ENCODE measurements around the gene PCDH1. TPM values are rescaled to one million over a fixed set of nuclear protein-coding genes. Genes with fewer than 3 reads are reported as not detected.

Gene PCDH1
- total and polyA plus RNA-seq, 2 donors (not counting 3 experiments of a cell fraction or from before 2014, with no cell fraction given) = 113 to 136 TPM

DNA sequence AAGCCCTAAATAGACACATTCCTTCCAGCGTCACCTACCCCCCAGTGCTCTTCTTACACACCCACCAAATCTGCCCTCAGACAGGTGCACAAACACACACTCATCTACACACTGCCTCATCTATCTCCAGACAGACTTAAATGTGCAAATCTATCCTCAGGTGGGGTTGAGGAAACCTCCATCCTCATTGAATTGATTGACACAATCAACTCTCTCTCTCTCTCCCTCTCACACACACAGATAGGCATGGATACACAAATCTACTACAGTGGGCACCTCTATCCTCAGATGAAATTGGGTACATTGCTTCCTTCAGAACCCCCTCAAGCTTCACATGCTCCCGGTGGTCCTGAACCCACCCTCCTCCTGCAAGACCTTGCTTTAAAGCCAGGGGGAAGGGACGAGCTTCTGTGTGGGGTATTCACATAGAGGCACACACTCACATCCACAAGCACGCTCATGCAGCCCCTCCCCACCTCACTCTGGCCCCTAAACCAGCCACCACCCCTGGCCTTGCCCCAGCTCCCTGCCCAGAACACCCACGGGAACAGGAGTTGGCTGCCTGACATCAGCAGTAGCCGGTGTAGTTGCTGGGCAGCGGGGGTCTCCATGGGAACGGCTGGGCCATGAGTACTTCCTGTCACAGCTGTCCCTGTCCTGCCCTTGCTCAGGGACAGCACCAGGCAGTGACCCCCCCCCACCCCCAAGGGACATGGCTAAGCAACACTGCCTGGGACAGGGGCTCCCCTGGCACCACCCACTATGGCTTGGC is 22.8 kb downstream of the PCDH1 start:
- H3K4me1 ChIP-seq (ENCODE audit: control insufficient read depth, extremely low read depth, insufficient read depth, low read length) = peaks cover 9% of the 10 kb centered on the region
- H3K4me2 ChIP-seq (ENCODE audit: insufficient read depth, low read length) = no peak overlapping the region
- no peak overlapping the region for H2AFZ ChIP-seq (ENCODE audit: low read depth, low read length)
- FAIRE-seq (no peak), DNase-seq (ENCODE audit: low read depth, low spot score) (no peak)
- no peaks in the 10 kb centered on the region for H3K9me3 ChIP-seq (replicated peaks; ENCODE audit: control insufficient read depth, insufficient read depth, low read length)
- H3K9me1 ChIP-seq (replicated peaks; ENCODE audit: control insufficient read depth, extremely low read depth, insufficient read depth, low read length) = no peaks in the 10 kb centered on the region
- CTCF ChIA-PET = no interaction called here
- intact Hi-C loops (cut with micrococcal nuclease) (no loop called here), dilution Hi-C loops (cut with MboI; ENCODE audit: extremely low pct_ligation_motif_present, low sequenced_read_pairs) (no loop called here)
- no peaks in the 10 kb centered on the region for H4K20me1 ChIP-seq (replicated peaks; ENCODE audit: control insufficient read depth, extremely low read depth, insufficient read depth, low read length)
- no peak overlapping the region for H3K27ac ChIP-seq (ENCODE audit: insufficient read depth, low read depth, low read length)
- no peaks in the 10 kb centered on the region for H3K27me3 ChIP-seq (ENCODE audit: control insufficient read depth in 2 of 2, insufficient read depth in 2 of 2, low read length in 2 of 2)
- no peak overlapping the region for H3K9ac ChIP-seq (replicated peaks; ENCODE audit: extremely low read depth, insufficient read depth, low read length)
- POLR2A ChIA-PET = no interaction called here
- peaks cover 0 to 20% of the 10 kb centered on the region in 2 experiments for H3K36me3 ChIP-seq (ENCODE audit: control insufficient read depth in 2 of 2, extremely low read depth in 1 of 2, insufficient read depth in 2 of 2, low read length in 2 of 2)
- no peak overlapping the region for H3K4me3 ChIP-seq (replicated peaks in 1 of 3; ENCODE audit: insufficient read depth in 1 of 3, low read depth in 1 of 3, low read length in 3 of 3)
- no peaks in the 10 kb centered on the region for H3K79me2 ChIP-seq (ENCODE audit: control insufficient read depth, insufficient read depth, low read length)
- TF ChIP-seq POLR2AphosphoS5 (IDR thresholded peaks at IDR 0.05; ENCODE audit: insufficient read depth, low read depth, low read length) (no peak), FOS (IDR thresholded peaks at IDR 0.05; ENCODE audit: borderline replicate concordance, insufficient read depth, low read length) (no peak)
- BruUV-seq (replicated peaks) = no TSS peak

DNA sequence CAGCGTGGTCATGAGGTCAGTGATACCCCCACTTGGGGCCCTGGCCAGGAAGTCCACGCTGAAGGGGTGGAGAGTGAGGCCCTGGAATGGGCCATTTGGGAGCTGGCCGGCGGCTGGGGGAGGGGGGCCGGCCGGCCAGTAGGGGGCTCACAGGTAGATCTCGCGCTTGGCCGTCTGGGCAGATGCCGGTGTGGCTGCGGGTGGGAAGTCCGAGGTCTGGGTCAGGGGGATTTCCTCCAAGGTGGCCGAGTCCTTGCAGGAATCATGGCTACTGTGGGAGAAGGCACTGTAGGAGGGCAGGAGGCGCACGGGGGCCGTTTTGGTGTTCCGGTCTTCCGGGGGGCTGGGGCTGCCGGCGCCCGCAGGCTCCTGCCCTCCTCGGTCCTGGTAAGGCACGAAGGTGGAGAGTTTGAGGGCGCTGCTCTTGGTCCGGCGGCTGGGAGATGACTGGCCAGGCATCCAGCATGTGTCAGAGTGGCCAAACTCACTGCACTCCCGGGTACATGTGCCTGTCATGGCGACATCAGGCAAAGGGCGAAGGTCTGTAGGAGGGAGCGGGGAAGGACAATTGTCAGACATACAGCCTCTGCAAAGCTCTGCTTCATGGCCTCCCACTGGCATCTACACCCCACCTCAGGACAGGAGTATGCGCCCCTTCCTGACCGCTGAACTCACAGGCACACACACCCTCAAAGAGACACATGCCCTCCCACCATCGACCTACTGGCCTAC is 24.1 kb downstream of the PCDH1 start:
- TF ChIP-seq FOS (IDR thresholded peaks at IDR 0.05; ENCODE audit: borderline replicate concordance, insufficient read depth, low read length) (no peak), POLR2AphosphoS5 (IDR thresholded peaks at IDR 0.05; ENCODE audit: insufficient read depth, low read depth, low read length) (no peak), MYC (IDR thresholded peaks at IDR 0.05; ENCODE audit: low read depth, low read length) (no peak), EZH2 (IDR thresholded peaks at IDR 0.05; ENCODE audit: borderline replicate concordance, low read depth, low read length, severe bottlenecking) (no peak), GATA2 (IDR thresholded peaks at IDR 0.05; ENCODE audit: insufficient read depth, insufficient read length, low read depth, low read length) (no peak), POLR2A (IDR thresholded peaks at IDR 0.05; ENCODE audit: low read depth, low read length) (no peak), JUN (IDR thresholded peaks at IDR 0.05; ENCODE audit: borderline replicate concordance, insufficient read depth, insufficient read length, low read depth) (no peak)
- TF ChIP-seq, protein P1, sequence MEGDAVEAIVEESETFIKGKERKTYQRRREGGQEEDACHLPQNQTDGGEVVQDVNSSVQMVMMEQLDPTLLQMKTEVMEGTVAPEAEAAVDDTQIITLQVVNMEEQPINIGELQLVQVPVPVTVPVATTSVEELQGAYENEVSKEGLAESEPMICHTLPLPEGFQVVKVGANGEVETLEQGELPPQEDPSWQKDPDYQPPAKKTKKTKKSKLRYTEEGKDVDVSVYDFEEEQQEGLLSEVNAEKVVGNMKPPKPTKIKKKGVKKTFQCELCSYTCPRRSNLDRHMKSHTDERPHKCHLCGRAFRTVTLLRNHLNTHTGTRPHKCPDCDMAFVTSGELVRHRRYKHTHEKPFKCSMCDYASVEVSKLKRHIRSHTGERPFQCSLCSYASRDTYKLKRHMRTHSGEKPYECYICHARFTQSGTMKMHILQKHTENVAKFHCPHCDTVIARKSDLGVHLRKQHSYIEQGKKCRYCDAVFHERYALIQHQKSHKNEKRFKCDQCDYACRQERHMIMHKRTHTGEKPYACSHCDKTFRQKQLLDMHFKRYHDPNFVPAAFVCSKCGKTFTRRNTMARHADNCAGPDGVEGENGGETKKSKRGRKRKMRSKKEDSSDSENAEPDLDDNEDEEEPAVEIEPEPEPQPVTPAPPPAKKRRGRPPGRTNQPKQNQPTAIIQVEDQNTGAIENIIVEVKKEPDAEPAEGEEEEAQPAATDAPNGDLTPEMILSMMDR (IDR thresholded peaks at IDR 0.05; ENCODE audit: extremely low read depth in 1 of 2, insufficient read depth in 1 of 2, low read depth in 1 of 2, low read length in 2 of 2) = no peak
- TF ChIP-seq, protein P2, sequence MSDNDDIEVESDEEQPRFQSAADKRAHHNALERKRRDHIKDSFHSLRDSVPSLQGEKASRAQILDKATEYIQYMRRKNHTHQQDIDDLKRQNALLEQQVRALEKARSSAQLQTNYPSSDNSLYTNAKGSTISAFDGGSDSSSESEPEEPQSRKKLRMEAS (IDR thresholded peaks at IDR 0.05; ENCODE audit: insufficient read depth, insufficient read length) = no peak
- peaks cover 19% of the 10 kb centered on the region for H3K4me1 ChIP-seq (ENCODE audit: control insufficient read depth, extremely low read depth, insufficient read depth, low read length)
- peaks cover 0 to 20% of the 10 kb centered on the region in 2 experiments for H3K36me3 ChIP-seq (ENCODE audit: control insufficient read depth in 2 of 2, extremely low read depth in 1 of 2, insufficient read depth in 2 of 2, low read length in 2 of 2)
- no TSS peak for BruUV-seq (replicated peaks)
- ChIA-PET POLR2A (interaction anchor here (0.6 kb wide), 1 partner anchor 37 kb away, joined by 3 read pairs; no protein-coding TSS in a partner anchor), CTCF (interaction anchor here (1.4 kb wide), 1 partner anchor 25 kb away, joined by 3 read pairs; no protein-coding TSS in a partner anchor)
- no peaks in the 10 kb centered on the region for H3K79me2 ChIP-seq (ENCODE audit: control insufficient read depth, insufficient read depth, low read length)
- H3K27ac ChIP-seq (ENCODE audit: insufficient read depth, low read depth, low read length) = no peak overlapping the region
- no peak overlapping the region for H3K4me3 ChIP-seq (replicated peaks in 1 of 3; ENCODE audit: insufficient read depth in 1 of 3, low read depth in 1 of 3, low read length in 3 of 3)
- no peak for FAIRE-seq
- no peaks in the 10 kb centered on the region for H3K27me3 ChIP-seq (ENCODE audit: control insufficient read depth in 2 of 2, insufficient read depth in 2 of 2, low read length in 2 of 2)
- DNase-seq (ENCODE audit: low read depth, low spot score) = no peak
- no peaks in the 10 kb centered on the region for H3K9me3 ChIP-seq (replicated peaks; ENCODE audit: control insufficient read depth, insufficient read depth, low read length)
- H2AFZ ChIP-seq (ENCODE audit: low read depth, low read length) = no peak overlapping the region
- no peaks in the 10 kb centered on the region for H3K9me1 ChIP-seq (replicated peaks; ENCODE audit: control insufficient read depth, extremely low read depth, insufficient read depth, low read length)
- no peak overlapping the region for H3K9ac ChIP-seq (replicated peaks; ENCODE audit: extremely low read depth, insufficient read depth, low read length)
- intact Hi-C loops (cut with micrococcal nuclease) = no loop called here
- dilution Hi-C loops (cut with MboI; ENCODE audit: extremely low pct_ligation_motif_present, low sequenced_read_pairs) = no loop called here
- H4K20me1 ChIP-seq (replicated peaks; ENCODE audit: control insufficient read depth, extremely low read depth, insufficient read depth, low read length) = no peaks in the 10 kb centered on the region
- H3K4me2 ChIP-seq (ENCODE audit: insufficient read depth, low read length) = no peak overlapping the region
